ENCODE results near the gene LRP1. TPM values are rescaled to one million over a fixed set of nuclear protein-coding genes. Genes with fewer than 3 reads are reported as not detected.

Gene LRP1
- total RNA-seq, 2 experiments from 2014 or later: 1.1 to 4.4 TPM

DNA sequence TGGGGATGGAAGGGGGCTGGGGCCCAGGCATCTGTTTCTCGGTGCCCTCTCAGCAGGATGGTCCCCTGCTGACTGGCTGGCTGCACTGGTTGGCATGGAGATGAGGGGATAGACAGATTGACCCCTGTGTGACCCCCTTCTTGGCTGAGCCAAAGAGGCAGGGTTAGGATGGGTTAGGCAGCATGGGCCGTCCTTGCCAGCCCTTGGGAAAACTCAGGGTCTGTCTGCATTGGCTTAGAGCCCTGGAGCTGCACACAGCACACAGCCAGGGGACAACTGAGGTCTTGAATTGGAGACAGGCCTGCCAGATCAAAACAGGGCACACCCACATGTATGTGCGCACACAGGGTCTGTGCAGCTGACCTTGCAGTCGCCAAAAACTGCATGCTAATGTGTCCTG lies 30.4 kb downstream of the LRP1 start:
- Histone ChIP-seq H3K4me3 (ENCODE audit: low read depth, low read length, poor library complexity, severe bottlenecking) (no peak overlapping the region), H3K36me3 (ENCODE audit: insufficient read depth, low read length) (no peaks in the 10 kb centered on the region), H3K9me2 (ENCODE audit: insufficient read depth, low read length) (no peaks in the 10 kb centered on the region), H3K79me2 (ENCODE audit: insufficient read depth, low read depth, low read length) (no peaks in the 10 kb centered on the region), H2AFZ (ENCODE audit: low read length) (no peak overlapping the region), H3K4me1 (ENCODE audit: insufficient read depth, low read length, poor library complexity, severe bottlenecking) (peaks cover 5% of the 10 kb centered on the region), H4K20me1 (ENCODE audit: insufficient read depth, low read length) (no peaks in the 10 kb centered on the region), H3K27ac (ENCODE audit: low read depth, low read length, poor library complexity, severe bottlenecking) (no peak overlapping the region), H3K9me3 (ENCODE audit: low read length) (no peaks in the 10 kb centered on the region), H3K4me2 (ENCODE audit: low read length) (no peak overlapping the region)
- CTCF ChIA-PET (ENCODE audit: unreplicated experiment): no interaction called here
- POLR2A ChIA-PET: no interaction called here
- no TSS peak for BruUV-seq (replicated peaks)
- intact Hi-C loops (cut with micrococcal nuclease; ENCODE audit: unreplicated experiment): no loop called here
- no peak for DNase-seq (ENCODE audit: low spot score)
- TF ChIP-seq, protein P1, sequence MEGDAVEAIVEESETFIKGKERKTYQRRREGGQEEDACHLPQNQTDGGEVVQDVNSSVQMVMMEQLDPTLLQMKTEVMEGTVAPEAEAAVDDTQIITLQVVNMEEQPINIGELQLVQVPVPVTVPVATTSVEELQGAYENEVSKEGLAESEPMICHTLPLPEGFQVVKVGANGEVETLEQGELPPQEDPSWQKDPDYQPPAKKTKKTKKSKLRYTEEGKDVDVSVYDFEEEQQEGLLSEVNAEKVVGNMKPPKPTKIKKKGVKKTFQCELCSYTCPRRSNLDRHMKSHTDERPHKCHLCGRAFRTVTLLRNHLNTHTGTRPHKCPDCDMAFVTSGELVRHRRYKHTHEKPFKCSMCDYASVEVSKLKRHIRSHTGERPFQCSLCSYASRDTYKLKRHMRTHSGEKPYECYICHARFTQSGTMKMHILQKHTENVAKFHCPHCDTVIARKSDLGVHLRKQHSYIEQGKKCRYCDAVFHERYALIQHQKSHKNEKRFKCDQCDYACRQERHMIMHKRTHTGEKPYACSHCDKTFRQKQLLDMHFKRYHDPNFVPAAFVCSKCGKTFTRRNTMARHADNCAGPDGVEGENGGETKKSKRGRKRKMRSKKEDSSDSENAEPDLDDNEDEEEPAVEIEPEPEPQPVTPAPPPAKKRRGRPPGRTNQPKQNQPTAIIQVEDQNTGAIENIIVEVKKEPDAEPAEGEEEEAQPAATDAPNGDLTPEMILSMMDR (conservative IDR thresholded peaks at IDR 0.05; ENCODE audit: low read length): no peak
- no peak for TF ChIP-seq EZH2phosphoT487 (IDR thresholded peaks at IDR 0.05; ENCODE audit: borderline replicate concordance, low read depth, low read length)

DNA sequence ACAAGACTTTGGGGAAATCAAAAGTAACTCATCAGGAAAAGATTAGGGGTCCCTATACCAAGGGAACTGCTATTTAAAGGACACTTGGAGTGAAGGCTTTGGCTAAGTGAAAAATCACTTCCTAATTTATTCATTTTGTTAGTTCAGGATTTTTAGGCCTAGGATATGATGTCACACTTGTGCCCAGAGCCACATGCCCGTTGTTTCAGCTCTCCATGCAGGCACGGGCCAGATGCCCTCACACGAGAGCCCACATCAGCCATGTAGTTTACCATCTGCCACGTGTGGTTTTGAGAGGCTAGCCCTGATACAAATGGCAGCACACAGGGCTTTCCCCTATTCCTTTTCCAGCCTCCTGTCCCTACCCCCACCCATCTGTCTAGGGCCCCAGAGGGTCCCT lies 31.0 kb downstream of the LRP1 start:
- Histone ChIP-seq H3K9me3 (ENCODE audit: low read length) (no peaks in the 10 kb centered on the region), H3K9me2 (ENCODE audit: insufficient read depth, low read length) (no peaks in the 10 kb centered on the region), H2AFZ (ENCODE audit: low read length) (no peak overlapping the region), H3K4me1 (ENCODE audit: insufficient read depth, low read length, poor library complexity, severe bottlenecking) (peaks cover 5% of the 10 kb centered on the region), H3K4me2 (ENCODE audit: low read length) (no peak overlapping the region), H3K79me2 (ENCODE audit: insufficient read depth, low read depth, low read length) (no peaks in the 10 kb centered on the region), H3K36me3 (ENCODE audit: insufficient read depth, low read length) (no peaks in the 10 kb centered on the region), H3K4me3 (ENCODE audit: low read depth, low read length, poor library complexity, severe bottlenecking) (no peak overlapping the region), H3K27ac (ENCODE audit: low read depth, low read length, poor library complexity, severe bottlenecking) (no peak overlapping the region), H4K20me1 (ENCODE audit: insufficient read depth, low read length) (no peaks in the 10 kb centered on the region)
- no TSS peak for BruUV-seq (replicated peaks)
- TF ChIP-seq EZH2phosphoT487 (IDR thresholded peaks at IDR 0.05; ENCODE audit: borderline replicate concordance, low read depth, low read length): no peak
- TF ChIP-seq, protein P1 (conservative IDR thresholded peaks at IDR 0.05; ENCODE audit: low read length): no peak
- ChIA-PET POLR2A (no interaction called here), CTCF (ENCODE audit: unreplicated experiment) (no interaction called here)
- DNase-seq (ENCODE audit: low spot score): no peak
- intact Hi-C loops (cut with micrococcal nuclease; ENCODE audit: unreplicated experiment): no loop called here

DNA sequence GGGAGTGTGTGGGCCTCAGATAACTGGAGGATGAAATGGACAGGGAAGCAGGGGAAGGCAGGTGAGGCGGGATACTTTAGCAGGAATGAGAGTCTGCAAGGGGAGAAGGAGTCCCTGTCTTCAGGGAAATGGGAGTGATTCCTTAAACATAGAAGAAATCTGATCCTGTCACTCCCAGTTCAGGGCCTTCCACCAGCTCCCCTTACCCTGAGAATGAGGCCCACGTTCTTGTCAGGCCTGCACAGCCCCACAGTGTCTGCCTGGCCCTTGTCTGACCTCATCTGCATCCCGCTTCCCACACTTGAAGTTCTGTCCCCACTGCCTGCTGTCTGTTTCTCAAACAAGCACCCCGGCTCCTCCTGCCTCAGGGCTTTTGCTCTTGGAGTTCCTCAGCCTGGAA lies 31.8 kb downstream of the LRP1 start:
- Histone ChIP-seq H3K36me3 (ENCODE audit: insufficient read depth, low read length) (no peaks in the 10 kb centered on the region), H3K27ac (ENCODE audit: low read depth, low read length, poor library complexity, severe bottlenecking) (no peak overlapping the region), H4K20me1 (ENCODE audit: insufficient read depth, low read length) (no peaks in the 10 kb centered on the region), H3K4me3 (ENCODE audit: low read depth, low read length, poor library complexity, severe bottlenecking) (no peak overlapping the region), H2AFZ (ENCODE audit: low read length) (no peak overlapping the region), H3K4me1 (ENCODE audit: insufficient read depth, low read length, poor library complexity, severe bottlenecking) (no peaks in the 10 kb centered on the region), H3K79me2 (ENCODE audit: insufficient read depth, low read depth, low read length) (no peaks in the 10 kb centered on the region), H3K9me2 (ENCODE audit: insufficient read depth, low read length) (no peaks in the 10 kb centered on the region), H3K9me3 (ENCODE audit: low read length) (no peaks in the 10 kb centered on the region), H3K4me2 (ENCODE audit: low read length) (no peak overlapping the region)
- ChIA-PET CTCF (ENCODE audit: unreplicated experiment) (interaction anchor here (0.6 kb wide), 1 partner anchor 11 kb away, joined by 3 read pairs; no protein-coding TSS in a partner anchor), POLR2A (no interaction called here)
- BruUV-seq (replicated peaks): no TSS peak
- TF ChIP-seq EZH2phosphoT487 (IDR thresholded peaks at IDR 0.05; ENCODE audit: borderline replicate concordance, low read depth, low read length): no peak
- TF ChIP-seq, protein P1 (conservative IDR thresholded peaks at IDR 0.05; ENCODE audit: low read length): no peak
- DNase-seq (ENCODE audit: low spot score): no peak
- intact Hi-C loops (cut with micrococcal nuclease; ENCODE audit: unreplicated experiment): no loop called here
